Fibroblast of the aortic adventitia (primary cell): ENCODE results near the gene ATG4B. TPM values are rescaled to one million over a fixed set of nuclear protein-coding genes. Genes with fewer than 3 reads are reported as not detected.

Experiments used
- DNase-seq: peaks from one replicate; pipeline ENCODE4 v3.0.0-alpha.2; 2010; ENCODE audit warnings: low read depth
- H3K4me3 ChIP-seq: 2 replicates; pipeline ENCODE4 v1.5.1; 2011; ENCODE audit warnings: low read depth, mild to moderate bottlenecking, control low read depth, low read length, moderate library complexity
- total RNA-seq: library from RNA; depleted of rRNA; stranded (reverse); fragments of >200 nt; gene quantifications from 2 replicates; pipeline ENCODE4 v1.2.3, GENCODE V29; 2012; ENCODE audit warnings: low replicate concordance
- TF ChIP-seq, protein P1 (sequence below): IDR thresholded peaks from 2 replicates; pipeline ENCODE4 v1.5.1; 2011; ENCODE audit warnings: mild to moderate bottlenecking, low read length, control low read depth, inconsistent platforms; ENCODE audit not compliant: insufficient read depth

Gene ATG4B
- total RNA-seq, 1 donor = 52.0 TPM

DNA sequence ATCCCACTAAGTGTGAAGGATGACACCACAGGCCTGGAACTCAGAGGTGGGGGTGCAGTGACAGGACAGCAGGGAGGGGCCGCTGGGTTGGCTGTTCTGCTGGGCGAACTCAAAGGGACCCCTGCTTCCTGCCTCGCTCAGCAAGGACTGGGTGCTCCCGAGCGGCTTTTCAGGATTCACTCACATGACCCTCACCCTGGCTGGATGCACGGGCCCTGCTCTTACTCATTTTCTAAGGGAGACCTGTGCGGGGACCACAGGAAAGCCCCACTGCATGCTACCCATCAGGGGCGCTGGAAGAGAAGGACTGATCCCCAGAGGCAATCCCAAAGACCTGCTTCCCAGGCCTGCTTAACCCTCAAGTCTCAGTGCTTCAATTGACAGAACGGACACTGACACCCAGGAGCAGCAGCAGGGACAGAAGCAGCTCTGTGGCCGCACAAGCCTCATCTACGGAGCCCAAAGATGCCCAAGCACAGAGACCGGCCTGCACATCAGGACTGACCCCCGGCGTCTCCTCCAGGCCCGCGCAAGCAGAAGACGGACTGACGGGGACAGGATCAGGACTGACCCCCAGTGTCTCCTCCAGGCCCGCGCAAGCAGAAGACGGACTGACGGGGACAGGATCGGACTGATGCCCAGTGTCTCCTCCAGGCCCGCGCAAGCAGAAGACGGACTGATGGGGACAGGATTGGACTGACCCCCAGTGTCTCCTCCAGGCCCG is 30.2 kb upstream of the ATG4B start:
- no peak overlapping the region for H3K4me3 ChIP-seq
- no peak for DNase-seq
- TF ChIP-seq, protein P1, sequence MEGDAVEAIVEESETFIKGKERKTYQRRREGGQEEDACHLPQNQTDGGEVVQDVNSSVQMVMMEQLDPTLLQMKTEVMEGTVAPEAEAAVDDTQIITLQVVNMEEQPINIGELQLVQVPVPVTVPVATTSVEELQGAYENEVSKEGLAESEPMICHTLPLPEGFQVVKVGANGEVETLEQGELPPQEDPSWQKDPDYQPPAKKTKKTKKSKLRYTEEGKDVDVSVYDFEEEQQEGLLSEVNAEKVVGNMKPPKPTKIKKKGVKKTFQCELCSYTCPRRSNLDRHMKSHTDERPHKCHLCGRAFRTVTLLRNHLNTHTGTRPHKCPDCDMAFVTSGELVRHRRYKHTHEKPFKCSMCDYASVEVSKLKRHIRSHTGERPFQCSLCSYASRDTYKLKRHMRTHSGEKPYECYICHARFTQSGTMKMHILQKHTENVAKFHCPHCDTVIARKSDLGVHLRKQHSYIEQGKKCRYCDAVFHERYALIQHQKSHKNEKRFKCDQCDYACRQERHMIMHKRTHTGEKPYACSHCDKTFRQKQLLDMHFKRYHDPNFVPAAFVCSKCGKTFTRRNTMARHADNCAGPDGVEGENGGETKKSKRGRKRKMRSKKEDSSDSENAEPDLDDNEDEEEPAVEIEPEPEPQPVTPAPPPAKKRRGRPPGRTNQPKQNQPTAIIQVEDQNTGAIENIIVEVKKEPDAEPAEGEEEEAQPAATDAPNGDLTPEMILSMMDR = no peak

DNA sequence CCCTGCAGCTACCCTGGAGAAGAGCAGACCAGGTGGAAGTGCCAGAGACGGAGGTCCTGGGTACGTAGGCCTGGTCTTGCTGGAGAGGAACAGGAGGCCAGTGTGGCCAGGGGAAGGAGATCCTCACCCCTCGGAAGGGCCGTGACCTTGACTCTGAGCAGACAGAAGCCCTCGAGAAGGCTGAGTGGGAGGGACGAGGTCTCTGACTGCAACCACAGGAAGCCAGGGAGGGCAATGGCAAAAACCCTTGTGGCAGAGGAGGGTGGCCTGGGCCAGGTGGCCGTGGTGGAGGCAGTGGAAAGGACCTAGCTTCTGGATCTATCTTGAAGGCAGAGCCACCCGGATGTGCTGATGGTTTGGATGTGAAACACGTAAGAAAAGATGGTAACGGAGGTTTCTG is 28.6 kb upstream of the ATG4B start:
- TF ChIP-seq, protein P1 = no peak
- no peak for DNase-seq
- no peak overlapping the region for H3K4me3 ChIP-seq

DNA sequence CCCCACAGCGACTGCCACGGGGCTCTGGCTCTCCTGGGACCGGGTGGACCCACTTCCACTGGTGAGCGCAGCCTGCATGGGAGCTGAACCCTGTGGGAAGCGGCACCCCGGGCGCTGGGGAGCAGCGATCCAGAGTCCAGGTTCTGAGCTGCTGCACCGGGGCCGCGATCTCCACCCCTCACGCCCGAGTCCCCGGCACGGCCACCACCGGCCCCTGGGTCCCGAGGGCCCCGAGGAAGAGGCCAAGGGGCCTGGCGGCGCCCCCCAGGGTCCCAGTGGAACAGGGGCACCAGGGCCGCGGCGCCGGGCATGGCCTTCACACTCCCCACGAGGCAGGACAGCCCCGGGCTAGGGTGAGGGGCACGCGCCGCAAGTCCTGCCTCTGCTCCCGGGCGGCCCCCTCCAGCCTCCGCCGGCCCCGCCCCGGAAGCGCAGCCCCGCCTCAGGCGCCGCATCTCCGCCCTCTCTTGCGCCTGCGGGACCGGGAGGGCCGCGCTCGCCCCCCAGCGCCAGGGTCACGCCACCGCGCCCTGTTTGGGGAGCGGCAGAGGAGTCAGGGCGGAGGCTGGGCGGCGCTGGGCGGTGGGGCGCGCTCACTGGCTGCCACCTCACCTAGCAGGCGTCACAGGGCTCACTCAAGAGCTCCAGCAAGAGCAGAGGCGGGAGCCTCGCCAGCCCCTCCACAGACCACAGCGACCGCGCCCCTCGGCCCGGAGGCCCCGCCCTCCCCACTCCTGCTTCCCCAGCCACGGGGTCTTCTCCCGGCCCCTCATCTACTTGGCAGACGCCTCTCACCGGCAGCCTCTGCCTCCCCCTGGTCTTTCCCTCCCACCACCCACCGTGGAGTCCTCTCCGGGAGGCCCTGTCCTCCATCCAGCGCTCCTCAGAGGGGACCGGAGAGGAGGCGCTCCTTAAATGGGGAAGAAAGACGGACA is 27.4 kb upstream of the ATG4B start:
- H3K4me3 ChIP-seq = peak overlapping the region; percentile 63
- TF ChIP-seq, protein P1 = peak; percentile 55
- peak; percentile 69 for DNase-seq

DNA sequence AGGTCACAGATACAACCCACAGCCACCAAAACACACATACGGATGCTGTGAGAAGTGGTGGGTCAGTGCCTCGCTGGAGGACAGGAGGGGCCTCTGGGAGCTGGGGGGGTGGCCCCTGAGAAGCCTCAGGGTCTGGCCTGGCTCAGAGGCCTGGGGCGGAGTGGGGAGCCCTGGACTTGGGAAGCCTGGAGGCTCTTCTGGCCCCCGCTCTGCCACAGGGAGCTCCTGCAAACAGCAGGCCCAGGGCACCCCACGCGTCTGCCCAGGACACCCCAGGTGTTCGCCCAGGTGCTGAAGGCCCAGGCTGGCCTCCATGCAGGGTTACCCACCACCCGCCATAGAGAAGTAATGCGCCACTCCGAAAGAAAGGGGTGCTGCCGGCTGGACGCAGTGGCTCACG is 26.4 kb upstream of the ATG4B start:
- no peak for DNase-seq
- no peak overlapping the region for H3K4me3 ChIP-seq
- TF ChIP-seq, protein P1 = no peak

DNA sequence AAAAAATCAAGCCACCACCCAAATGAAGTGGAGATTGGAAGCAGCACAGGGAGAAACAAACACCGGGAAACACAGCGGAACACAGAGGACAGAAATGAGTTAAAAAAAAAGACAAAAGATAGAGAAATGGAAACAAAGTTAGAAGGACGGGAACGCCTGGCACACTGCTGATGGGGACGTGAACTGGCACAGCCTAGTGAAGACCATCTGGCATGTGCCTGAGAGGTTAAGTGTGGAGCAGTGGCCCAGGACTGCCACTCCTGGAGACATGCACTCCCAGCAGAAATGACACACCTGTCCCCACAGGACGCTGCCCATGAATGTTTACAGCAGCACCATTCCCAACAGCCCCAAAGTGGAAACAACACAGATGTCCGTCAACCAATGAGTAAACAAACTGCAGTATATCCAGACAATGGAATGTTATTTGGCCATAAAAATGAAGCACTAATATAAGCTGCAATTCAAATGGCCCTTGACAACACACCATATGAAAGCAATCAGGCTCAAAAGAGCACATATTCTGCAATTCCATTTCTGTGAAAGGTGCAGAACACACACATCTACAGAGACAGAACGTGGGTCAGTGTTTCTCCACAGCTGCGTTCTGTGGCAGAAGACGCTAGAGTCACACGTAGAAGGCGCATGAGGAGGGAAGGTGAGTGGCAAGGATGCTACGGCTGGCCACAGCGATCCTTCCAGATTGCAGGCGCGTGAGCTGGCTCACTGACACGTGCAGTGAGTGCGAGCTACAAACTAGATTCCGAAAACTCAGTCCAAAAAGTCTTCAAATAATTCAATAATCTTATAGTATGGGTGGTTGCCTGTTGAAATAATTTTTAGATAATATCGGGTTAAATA is 25.1 kb upstream of the ATG4B start:
- H3K4me3 ChIP-seq = no peak overlapping the region
- DNase-seq = no peak
- TF ChIP-seq, protein P1 = no peak

DNA sequence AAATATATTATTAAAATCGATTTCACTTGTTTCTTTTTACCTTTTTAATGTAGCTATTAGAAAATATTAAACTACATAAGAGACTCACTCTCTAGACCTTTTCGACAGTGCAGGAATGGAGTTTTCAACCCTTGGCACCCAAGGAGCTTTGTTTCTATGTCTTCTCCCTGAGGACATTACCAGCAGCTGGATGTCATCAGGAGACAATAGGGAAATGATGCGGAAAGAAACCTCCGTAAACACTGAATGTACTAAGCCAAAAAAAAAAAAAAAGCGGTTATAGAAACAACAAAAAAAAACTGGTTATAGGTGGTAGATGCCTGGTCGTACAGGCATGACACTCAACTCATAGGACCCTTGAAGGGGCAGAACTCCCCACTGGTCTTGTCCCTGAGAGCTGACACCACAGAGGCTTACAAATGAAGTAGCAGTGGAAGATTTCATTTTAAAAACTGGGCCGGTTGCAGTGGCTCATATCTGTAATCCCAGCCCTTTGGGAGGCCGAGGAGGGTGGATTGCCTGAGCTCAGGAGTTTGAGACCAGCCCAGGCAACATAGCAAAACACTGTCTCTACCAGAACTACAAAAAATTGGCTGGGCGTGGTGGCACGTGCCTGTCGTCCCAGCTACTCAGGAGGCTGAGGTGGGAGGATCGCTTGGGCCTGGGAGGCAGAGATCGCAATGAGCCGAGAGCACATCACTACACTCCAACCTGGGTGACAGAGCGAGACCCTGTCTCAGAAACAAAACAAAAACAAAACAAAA is 24.3 kb upstream of the ATG4B start:
- peak; percentile 43 for DNase-seq
- H3K4me3 ChIP-seq = no peak overlapping the region
- TF ChIP-seq, protein P1 = no peak
